ENCODE measurements around the gene RDM1.

The RDM1 gene

DNA sequence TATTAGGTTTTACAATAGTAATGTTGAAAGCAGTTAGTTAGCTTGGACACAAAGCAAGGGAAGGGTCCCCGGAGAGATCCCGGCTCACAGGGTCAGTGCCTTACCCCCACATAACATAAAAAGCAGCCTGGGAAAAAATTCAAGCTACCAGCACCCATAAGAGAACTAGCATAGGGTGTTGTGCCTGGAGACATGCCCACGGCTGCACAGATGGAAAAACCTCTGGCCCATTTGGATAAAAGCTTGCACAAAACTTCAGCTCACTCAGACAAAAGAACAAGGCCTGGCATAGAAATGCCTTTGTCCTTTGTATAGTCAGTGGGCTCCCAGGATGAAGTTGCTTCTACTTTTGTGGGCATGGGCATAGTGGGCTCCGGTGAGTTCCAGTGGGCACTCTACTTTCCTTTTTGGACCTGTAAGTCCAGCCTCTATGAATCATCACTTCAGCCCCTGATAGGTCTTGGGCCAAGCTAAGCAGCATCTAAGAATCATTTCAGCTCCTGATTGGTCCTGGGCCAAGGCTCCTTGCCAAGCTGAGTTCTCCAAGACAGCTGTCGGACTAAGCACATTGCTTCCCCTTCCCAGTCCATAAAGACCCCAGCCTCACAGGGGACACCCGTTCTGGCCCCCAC is 1.3 kb upstream of the RDM1 start:
- no peak for DNase-seq

DNA sequence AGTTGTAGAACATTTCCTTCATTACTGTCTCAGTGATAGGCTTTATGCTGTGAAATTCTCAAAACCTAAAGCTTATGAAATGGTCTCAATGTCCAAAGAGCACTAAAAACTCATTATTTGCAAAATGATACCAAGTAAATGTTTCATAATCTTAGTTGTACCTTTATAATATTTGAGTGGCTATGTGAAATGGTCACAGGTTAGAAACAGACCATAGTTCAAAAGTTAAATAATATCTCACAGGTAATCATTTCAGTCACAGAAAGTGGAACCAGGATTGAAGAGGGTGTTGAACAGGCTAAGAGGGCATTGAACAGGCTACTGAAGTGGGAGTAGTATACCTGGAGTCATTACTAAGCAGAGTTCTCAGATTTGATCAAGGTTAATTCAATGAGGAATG is 2.9 kb downstream of the RDM1 start:
- no peak for DNase-seq

GRCh38 chr17:35923609-35924114 is 6.9 kb downstream of the RDM1 start:
- DNase-seq, result no peak

GRCh38 chr17:35920229-35920628 is 10.3 kb downstream of the RDM1 start:
- no peak for DNase-seq

DNA sequence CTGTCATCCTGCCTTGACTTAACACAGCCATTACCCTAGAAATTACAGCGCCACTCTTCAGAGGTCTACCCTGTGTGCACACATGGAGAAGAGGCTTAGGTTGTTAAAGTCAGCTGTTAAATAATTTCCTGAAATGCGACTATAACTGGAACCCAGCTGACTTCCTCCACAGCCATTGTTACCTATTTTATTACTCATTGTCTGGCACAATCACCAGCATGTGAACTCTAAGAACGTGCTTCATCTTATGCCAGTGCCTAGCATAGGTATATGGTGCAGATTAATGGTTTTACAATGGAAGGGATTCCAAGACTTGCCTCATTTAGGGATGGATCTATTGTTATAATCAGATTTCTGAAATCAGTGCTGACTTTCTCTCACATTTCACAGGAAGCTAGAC is 11.9 kb downstream of the RDM1 start:
- DNase-seq, result no peak

DNA sequence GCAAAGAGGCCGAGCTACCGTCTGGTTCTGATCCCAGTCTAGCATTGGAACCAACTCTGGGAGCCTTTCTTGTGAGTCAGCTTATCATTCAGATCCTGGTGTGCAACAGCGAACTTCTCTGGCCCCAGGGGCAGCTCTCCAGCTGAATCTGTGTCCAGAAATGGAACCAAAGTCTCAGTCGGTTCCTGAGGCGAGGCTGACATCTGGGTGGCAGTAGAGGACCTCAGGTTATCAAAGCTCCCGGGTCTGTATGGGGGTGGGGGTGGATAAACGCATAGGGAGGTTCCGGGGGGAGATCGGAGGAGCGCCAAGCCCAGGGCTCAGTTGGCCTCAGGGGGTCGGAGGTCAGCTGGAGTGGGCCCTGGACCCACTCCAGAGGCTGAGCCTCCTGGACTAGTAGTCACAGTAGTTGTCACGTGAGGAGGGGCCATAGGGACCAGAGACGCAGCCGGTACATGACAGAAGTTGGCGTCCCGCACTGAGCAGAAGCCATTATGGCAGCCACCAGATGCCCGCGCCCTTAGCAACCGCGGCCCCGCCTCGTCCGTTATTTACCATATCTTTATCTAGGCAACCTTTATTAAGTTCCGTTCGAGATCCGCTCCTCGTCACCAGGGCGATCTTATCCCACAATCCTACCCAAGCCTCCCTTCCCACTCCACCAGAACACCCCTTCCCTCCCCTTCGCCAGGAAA is 12.9 kb downstream of the RDM1 start:
- DNase-seq, result no peak

DNA sequence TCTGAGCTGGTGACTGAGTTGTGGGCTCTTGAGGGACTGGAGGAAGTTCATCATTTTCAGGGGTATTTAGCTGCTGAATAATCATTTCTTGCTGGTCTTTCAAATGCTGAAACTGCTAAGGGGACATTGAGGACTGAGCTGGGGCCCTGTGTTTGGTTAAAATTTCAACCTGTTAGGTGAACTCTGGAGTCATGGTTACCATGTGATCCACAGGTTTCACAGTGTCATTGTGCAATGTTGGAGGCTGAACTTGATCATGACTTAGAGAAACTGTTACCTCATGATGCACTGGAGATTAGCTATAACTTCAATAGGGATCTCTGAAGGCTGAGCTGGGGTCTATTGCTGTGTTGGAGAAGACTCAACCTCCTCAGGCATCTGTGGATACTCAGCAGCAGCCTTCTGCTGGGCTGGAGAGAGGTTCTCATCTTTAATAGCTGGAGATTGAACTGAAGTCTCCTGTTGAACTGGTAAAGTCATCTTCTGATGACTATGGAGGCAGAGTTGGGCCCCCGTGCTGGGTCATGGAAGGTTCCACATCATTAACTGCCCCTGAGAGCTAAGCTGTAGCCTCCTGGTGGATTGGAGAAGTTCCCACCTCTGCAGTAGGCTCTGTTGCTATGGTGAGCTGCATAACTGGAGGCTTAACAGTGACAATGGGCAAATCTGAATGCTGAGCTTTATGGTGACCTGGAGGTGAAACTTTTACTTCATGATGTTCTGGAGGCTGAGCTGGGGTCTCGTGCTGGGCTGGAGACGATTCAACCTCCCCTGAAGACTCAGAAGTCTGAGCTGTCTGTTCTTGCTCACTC is 15.2 kb downstream of the RDM1 start:
- no peak for DNase-seq

- DNase-seq, result no peak
Measured at GRCh38 chr17:35914354-35914753, 16.2 kb downstream of the RDM1 start.

DNA sequence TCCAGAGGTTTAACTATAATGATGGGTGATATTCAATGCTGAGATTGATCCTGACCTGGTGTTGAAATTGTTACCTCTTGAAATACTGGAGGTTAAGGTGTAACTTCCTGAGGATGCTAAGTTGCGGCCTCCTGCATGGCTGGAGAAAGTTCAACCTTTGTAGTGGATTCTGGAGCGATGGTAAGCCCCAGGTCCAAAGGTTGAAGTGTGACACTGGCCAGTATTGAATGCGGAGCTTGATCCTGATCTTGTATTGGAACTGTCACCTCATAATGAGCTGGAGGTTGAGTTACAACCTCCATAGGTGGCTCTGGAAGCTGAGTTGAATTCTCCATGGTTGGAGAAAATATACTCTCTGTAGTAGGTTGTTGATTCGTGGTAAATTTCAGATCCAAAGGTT is 17.0 kb downstream of the RDM1 start:
- DNase-seq, result no peak

DNA sequence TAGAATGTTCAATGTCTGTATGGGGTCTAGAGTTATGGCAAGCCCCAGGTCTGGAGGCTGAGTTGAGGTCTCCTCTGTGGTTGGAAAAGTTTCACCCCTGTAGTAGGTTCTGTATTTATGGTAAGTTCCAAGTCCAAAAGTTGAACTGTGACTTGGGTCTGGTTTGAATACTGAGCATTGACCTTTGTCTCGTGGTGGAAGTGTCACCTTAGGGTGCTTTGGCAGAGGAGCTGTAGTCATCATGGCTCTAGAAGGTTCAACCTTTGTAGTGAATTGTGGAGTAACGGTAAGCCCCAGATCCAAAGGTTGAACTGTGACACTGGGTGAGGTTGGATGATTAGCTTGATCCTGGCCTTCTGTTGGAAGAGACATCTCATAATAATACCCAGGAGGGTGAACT is 17.6 kb downstream of the RDM1 start:
- no peak for DNase-seq

DNA sequence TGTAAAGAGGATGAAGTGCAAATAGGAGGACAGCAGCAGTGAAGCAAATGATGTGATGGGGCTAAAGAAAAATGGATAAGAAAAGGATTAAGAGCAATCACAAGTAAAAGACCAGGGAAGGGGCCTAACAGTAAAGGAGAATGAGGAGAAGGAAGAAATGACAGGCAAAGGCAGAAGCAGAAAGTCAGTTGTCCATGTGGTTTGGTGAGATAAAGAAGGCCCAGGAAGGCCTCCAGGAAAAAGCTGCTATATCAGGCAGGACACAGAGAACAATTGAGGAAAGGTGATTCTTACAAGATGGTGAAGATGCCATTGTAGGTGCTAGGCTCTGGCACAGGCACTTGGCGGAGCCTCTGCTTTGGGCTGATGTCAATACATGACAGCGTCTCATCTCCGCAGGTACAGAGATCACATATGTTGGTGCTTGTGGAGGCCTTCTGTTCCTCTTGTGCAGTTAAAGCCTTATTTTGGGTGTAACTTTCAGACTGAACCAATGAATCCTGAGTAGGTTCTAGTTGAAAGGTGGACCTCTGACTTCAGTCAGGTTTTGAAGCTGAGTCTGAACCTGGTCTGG is 18.1 kb downstream of the RDM1 start:
- DNase-seq, result no peak

DNA sequence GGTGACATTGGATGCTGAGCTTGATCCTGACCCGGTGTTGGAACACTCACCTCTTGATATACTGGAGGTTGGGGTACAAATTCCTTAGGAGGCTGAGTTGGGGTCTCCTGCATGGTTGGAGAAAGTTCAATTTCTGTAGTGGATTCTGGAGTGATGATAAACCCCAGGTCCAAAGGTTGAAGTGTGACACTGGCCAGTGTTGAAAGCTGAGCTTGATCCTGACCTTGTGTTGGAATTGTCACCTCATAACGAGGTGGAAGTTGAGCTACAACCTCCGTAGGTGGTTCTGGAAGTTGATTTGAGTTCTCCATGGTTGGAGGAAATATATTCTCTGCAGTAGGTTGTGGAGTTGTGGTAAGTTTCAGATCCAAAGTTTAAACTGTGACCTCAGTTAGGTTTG is 21.2 kb downstream of the RDM1 start:
- no peak for DNase-seq

DNA sequence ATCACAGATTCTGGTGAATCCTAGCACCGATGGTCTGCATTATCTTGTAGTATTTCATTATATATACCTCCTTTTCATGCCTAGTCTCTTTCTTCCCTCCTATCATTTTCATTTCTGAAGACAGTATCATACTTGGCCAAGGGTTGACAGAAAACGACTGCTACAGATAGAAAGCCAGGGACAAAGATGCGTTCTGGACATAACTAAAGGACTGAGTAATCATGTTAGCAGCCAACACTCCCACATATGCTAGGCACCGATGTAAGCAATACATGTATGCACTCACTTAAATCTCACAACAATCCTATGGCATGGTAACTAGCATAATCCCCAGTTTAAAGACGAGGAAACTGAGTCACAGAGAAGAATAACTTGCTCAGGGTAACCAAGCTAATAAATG is 22.9 kb downstream of the RDM1 start:
- no peak for DNase-seq

- no peak for DNase-seq
Measured at GRCh38 chr17:35906926-35907637, 23.5 kb downstream of the RDM1 start.

- no peak for DNase-seq
Measured at GRCh38 chr17:35906191-35906925, 24.2 kb downstream of the RDM1 start.

GRCh38 chr17:35903451-35903850 is 27.1 kb downstream of the RDM1 start:
- DNase-seq, result no peak

GRCh38 chr17:35901631-35902175 is 28.9 kb downstream of the RDM1 start:
- DNase-seq, result no peak

DNA sequence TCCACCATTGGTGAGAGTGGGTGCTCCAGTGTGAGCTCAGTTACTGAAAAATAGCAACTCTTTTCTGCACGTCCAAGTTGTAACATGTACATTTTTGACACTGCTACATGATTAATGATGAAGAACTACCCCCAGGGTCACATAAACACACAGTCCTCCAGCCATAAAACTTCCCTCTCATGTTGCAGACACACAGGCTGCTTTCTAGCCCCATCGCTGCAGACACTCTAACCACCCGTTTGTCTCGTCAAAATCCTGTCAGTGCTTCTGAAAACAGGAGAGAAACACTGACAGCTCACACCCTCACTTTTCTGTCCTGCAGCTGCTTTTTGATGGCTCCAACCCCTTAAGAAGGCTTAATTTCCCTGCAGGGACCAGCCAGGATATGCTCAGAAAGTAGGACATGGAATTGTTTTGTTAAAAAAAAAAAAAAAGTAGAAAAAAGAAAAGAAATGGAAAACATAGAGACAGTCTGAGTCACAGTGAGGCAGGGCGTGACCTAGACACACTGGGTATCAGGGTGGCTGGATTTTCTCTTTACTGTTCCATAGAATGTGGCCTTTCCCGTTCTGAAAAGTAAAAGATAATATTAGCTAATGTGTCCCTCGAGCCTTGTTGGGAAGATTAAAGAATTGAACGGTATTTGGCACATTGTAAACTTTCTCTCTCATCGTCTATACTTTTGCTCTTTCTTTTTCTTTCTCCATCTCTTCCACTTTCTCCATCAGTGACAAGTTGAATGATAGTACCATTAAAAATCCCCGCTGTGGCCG is 29.7 kb downstream of the RDM1 start:
- no peak for DNase-seq

DNA sequence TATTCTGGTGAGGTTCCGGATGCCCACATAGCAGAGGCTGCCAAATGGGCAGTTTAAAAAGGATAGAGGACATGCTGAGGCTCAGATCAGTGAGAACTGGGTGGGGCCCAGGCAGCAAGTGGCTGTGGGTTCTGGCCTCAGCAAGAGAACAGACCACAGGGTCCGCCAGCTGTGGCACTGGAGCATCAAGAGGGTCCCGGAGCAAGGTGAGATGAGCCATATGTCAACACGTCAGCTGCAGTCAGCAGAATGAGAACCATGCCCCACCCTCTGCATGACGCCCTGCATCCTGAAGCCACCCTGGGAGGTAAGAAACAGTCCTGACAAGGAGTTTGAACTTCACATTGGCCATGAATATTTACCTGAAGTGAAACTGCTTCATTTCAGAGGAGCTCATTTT is 30.3 kb downstream of the RDM1 start:
- DNase-seq, result no peak

GRCh38 chr17:35898283-35899070 is 32.1 kb downstream of the RDM1 start:
- DNase-seq, result no peak
